DOHH2 (cell line): Measurements from ENCODE around the gene DOCK9.

ENCODE experiments used
- H3F3A ChIP-seq: fragments of 200-600 bp; sonication (generic), shearing (Covaris generic); 2 replicates; pipeline ENCODE4 v1.6.0; 2016; ENCODE audit warnings: antibody characterized with exemption, mild to moderate bottlenecking; ENCODE audit not compliant: control insufficient read depth, insufficient read depth
- H3K27ac ChIP-seq: fragments of 200-600 bp; sonication (generic); 2 replicates; pipeline ENCODE4 v1.5.1; 2014; ENCODE audit warnings: low read depth, mild to moderate bottlenecking, low read length, moderate library complexity
- H3K27me3 ChIP-seq: fragments of 200-600 bp; sonication (generic); 2 replicates; pipeline ENCODE4 v1.6.1; 2014; ENCODE audit warnings: mild to moderate bottlenecking, low read length, mixed read lengths; ENCODE audit not compliant: control insufficient read depth
- H3K36me3 ChIP-seq: fragments of 200-600 bp; sonication (generic); 2 replicates; pipeline ENCODE4 v1.6.1; 2014; ENCODE audit warnings: mild to moderate bottlenecking, low read length, moderate library complexity, mixed read lengths; ENCODE audit not compliant: control insufficient read depth
- H3K4me1 ChIP-seq: fragments of 200-600 bp; sonication (generic); 2 replicates; pipeline ENCODE4 v1.6.1; 2014; ENCODE audit warnings: mild to moderate bottlenecking, low read length, mixed read lengths; ENCODE audit not compliant: control insufficient read depth
- H3K4me2 ChIP-seq: fragments of 200-600 bp; sonication (generic); 2 replicates; pipeline ENCODE4 v1.6.0; 2014; ENCODE audit warnings: mild to moderate bottlenecking, low read length, moderate library complexity
- H3K4me3 ChIP-seq: fragments of 200-600 bp; sonication (generic); 2 replicates; pipeline ENCODE4 v1.5.1; 2014; ENCODE audit warnings: mild to moderate bottlenecking, low read length, mixed read lengths
- H3K79me2 ChIP-seq: fragments of 200-600 bp; sonication (generic); 2 replicates; pipeline ENCODE4 v1.6.1; 2014; ENCODE audit warnings: mild to moderate bottlenecking, low read length, mixed read lengths; ENCODE audit not compliant: control insufficient read depth
- H3K9me2 ChIP-seq: fragments of 200-600 bp; sonication (generic); replicated peaks from 2 replicates; pipeline ENCODE4 v1.6.1; 2014; ENCODE audit warnings: mild to moderate bottlenecking, low read length, mixed read lengths; ENCODE audit not compliant: control insufficient read depth
- H3K9me3 ChIP-seq: fragments of 200-600 bp; sonication (generic); 2 replicates; pipeline ENCODE4 v1.6.1; 2014; ENCODE audit warnings: antibody characterized with exemption, low read length, mixed read lengths; ENCODE audit not compliant: control insufficient read depth, insufficient read depth
- H4K20me1 ChIP-seq: fragments of 200-600 bp; sonication (generic); 2 replicates; pipeline ENCODE4 v1.6.0; 2014; ENCODE audit warnings: low read depth, mild to moderate bottlenecking, antibody characterized with exemption, low read length, moderate library complexity; ENCODE audit not compliant: control insufficient read depth, insufficient read depth
- CTCF ChIP-seq: fragments of 200-600 bp; sonication (generic); IDR thresholded peaks from one replicate; pipeline ENCODE4 v1.5.1; 2014; ENCODE audit warnings: antibody characterized with exemption, mild to moderate bottlenecking, low read depth, low read length; ENCODE audit not compliant: poor library complexity, severe bottlenecking
- EZH2phosphoT487 ChIP-seq: fragments of 200-600 bp; sonication (generic); IDR thresholded peaks from 2 replicates; pipeline ENCODE4 v1.6.1; 2017; ENCODE audit warnings: borderline replicate concordance, mild to moderate bottlenecking, antibody characterized with exemption, low read length, moderate library complexity, mixed read lengths

Gene DOCK9

GRCh38 chr13:98880677-98881076 lies 97.2 kb downstream of the DOCK9 start:
- Histone ChIP-seq H3K27ac (no peak overlapping the region), H3K4me3 (no peak overlapping the region), H3K36me3 (no peaks in the 10 kb centered on the region), H3K27me3 (no peaks in the 10 kb centered on the region), H3K79me2 (no peaks in the 10 kb centered on the region), H3K9me3 (no peaks in the 10 kb centered on the region), H4K20me1 (no peaks in the 10 kb centered on the region), H3F3A (no peaks in the 10 kb centered on the region), H3K4me2 (no peak overlapping the region), H3K4me1 (no peaks in the 10 kb centered on the region), H3K9me2 (no peaks in the 10 kb centered on the region)
- TF ChIP-seq CTCF (no peak), EZH2phosphoT487 (no peak)

GRCh38 chr13:98879957-98880356 lies 97.9 kb downstream of the DOCK9 start:
- Histone ChIP-seq H3F3A (no peaks in the 10 kb centered on the region), H3K36me3 (no peaks in the 10 kb centered on the region), H3K27me3 (no peaks in the 10 kb centered on the region), H3K4me3 (no peak overlapping the region), H3K9me2 (no peaks in the 10 kb centered on the region), H3K27ac (no peak overlapping the region), H3K4me2 (no peak overlapping the region), H3K79me2 (no peaks in the 10 kb centered on the region), H4K20me1 (no peaks in the 10 kb centered on the region), H3K4me1 (no peaks in the 10 kb centered on the region), H3K9me3 (no peaks in the 10 kb centered on the region)
- TF ChIP-seq EZH2phosphoT487: no peak
- no peak for TF ChIP-seq CTCF

GRCh38 chr13:98879127-98879520 lies 98.7 kb downstream of the DOCK9 start:
- no peaks in the 10 kb centered on the region for H3K79me2 ChIP-seq
- no peaks in the 10 kb centered on the region for H4K20me1 ChIP-seq
- no peak overlapping the region for H3K4me3 ChIP-seq
- H3K27ac ChIP-seq: no peak overlapping the region
- TF ChIP-seq EZH2phosphoT487: no peak
- TF ChIP-seq CTCF: no peak
- H3K9me3 ChIP-seq: no peaks in the 10 kb centered on the region
- H3F3A ChIP-seq: no peaks in the 10 kb centered on the region
- no peaks in the 10 kb centered on the region for H3K36me3 ChIP-seq
- no peaks in the 10 kb centered on the region for H3K27me3 ChIP-seq
- no peaks in the 10 kb centered on the region for H3K9me2 ChIP-seq
- no peaks in the 10 kb centered on the region for H3K4me1 ChIP-seq
- no peak overlapping the region for H3K4me2 ChIP-seq
